A549 (cell line): ENCODE measurements around the gene PDXP. TPM values are rescaled to one million over a fixed set of nuclear protein-coding genes. Genes with fewer than 3 reads are reported as not detected.
A peak's percentile ranks its signal among the peaks of the same experiment; 100 is the strongest.

Source experiments
- ATAC-seq, 2 experiments: fragments of 200-7000 bp in 1 of 2; fragments of >200 bp in 1 of 2; cut with Nextera tagmentation in 1 of 2; cut with Tn5 transposase in 1 of 2; 3 replicates each; pipeline versions ENCODE4 v1.8.0 to v1.9.1; 2018 to 2020; ENCODE audit warnings: mild to moderate bottlenecking in 1 of 2, moderate library complexity in 1 of 2
- CTCF ChIA-PET: fragments of 300-600 bp; sonication (Branson Sonifier 250); formaldehyde crosslinking; extraction: SDS; loops from one replicate; lab custom pipeline; 2021; ENCODE audit warnings: antibody characterized with exemption, inconsistent platforms; lab: Yijun Ruan, JAX
- POLR2A ChIA-PET: fragments of 350-600 bp; formaldehyde crosslinking; extraction: SDS; loops from one replicate; lab custom pipeline; 2021; ENCODE audit warnings: antibody characterized with exemption, inconsistent platforms; lab: Yijun Ruan, JAX
- DNase-seq, 2 experiments: peaks; one replicate each; pipeline versions ENCODE4 v3.0.0 to v3.0.0-alpha.2; 2011 to 2016; ENCODE audit warnings: low read depth in 1 of 2, low spot score in 1 of 2
- FAIRE-seq: peaks from 2 replicates; lab custom pipeline; 2011; peaks lifted over from hg19 to GRCh38; lab: Jason Lieb, UNC
- H3K27ac ChIP-seq, 2 experiments: fragments of >200 bp; sonication (Bioruptor Twin); formaldehyde crosslinking; 3 replicates each; pipeline ENCODE4 v1.5.1; 2016 to 2017
- H3K4me1 ChIP-seq: fragments of >200 bp; sonication (Bioruptor Twin); formaldehyde crosslinking; 3 replicates; pipeline ENCODE4 v1.6.1; 2016
- H3K4me2 ChIP-seq: fragments of >200 bp; sonication (Bioruptor Twin); formaldehyde crosslinking; 3 replicates; pipeline ENCODE4 v1.6.1; 2016
- H3K4me3 ChIP-seq: fragments of >200 bp; sonication (Bioruptor Twin); formaldehyde crosslinking; 3 replicates; pipeline ENCODE4 v1.5.1; 2016
- H3K9me3 ChIP-seq: fragments of >200 bp; sonication (Bioruptor Twin); formaldehyde crosslinking; 3 replicates; pipeline ENCODE4 v1.6.1; 2016
- CBX8 ChIP-seq: fragments of 200-600 bp; sonication (generic); IDR thresholded peaks from 2 replicates; pipeline ENCODE4 v1.6.1; 2016
- CHD4 ChIP-seq: fragments of 200-600 bp; sonication (generic); IDR thresholded peaks from 2 replicates; pipeline ENCODE4 v1.6.1; 2016; ENCODE audit warnings: antibody characterized with exemption, mild to moderate bottlenecking, borderline replicate concordance
- FOSL2 ChIP-seq, 2 experiments: fragments of 450-650 bp in 1 of 2; fragments of >200 bp in 1 of 2; sonication (Bioruptor Twin) in 1 of 2; formaldehyde crosslinking; IDR thresholded peaks; 2 replicates each; pipeline versions ENCODE4 v1.5.0 to v1.6.1; 2016 to 2020; ENCODE audit warnings: mild to moderate bottlenecking in 1 of 2, moderate library complexity in 1 of 2
- HOXB13 ChIP-seq: fragments of 250-450 bp; sonication (Bioruptor Pico); IDR thresholded peaks from 2 replicates; pipeline ENCODE4 v1.5.0; 2020; ENCODE audit warnings: low read depth, mild to moderate bottlenecking, moderate library complexity
- JUN ChIP-seq, 2 experiments: fragments of >200 bp; sonication (Bioruptor Twin); formaldehyde crosslinking; IDR thresholded peaks; 2 replicates in 1 of 2; 3 replicates in 1 of 2; pipeline ENCODE4 v1.6.1; 2016 to 2017
- KDM1A ChIP-seq: fragments of 200-600 bp; sonication (generic); IDR thresholded peaks from 2 replicates; pipeline ENCODE4 v1.6.1; 2016; ENCODE audit warnings: low read depth, mild to moderate bottlenecking
- KDM5A ChIP-seq: fragments of 200-600 bp; sonication (generic); IDR thresholded peaks from 2 replicates; pipeline ENCODE4 v1.6.1; 2016; ENCODE audit warnings: antibody characterized with exemption, mild to moderate bottlenecking
- MAFK ChIP-seq: fragments of 450-650 bp; IDR thresholded peaks from 2 replicates; pipeline ENCODE4 v1.6.1; 2014; ENCODE audit not compliant: partially characterized antibody
- MAZ ChIP-seq: fragments of 150-350 bp; IDR thresholded peaks from 2 replicates; pipeline ENCODE4 v1.6.1; 2014; ENCODE audit warnings: antibody characterized with exemption, low read depth, low read length, borderline replicate concordance
- MYC ChIP-seq: IDR thresholded peaks from 2 replicates; pipeline ENCODE4 v1.6.1; 2012; ENCODE audit warnings: mild to moderate bottlenecking, inconsistent platforms, low read length, improper control_type of control experiment, borderline replicate concordance
- NFE2L2 ChIP-seq: fragments of 150-350 bp; conservative IDR thresholded peaks from 2 replicates; pipeline ENCODE4 v1.6.1; 2014; ENCODE audit warnings: low read length
- NPAS2 ChIP-seq: fragments of 250-450 bp; sonication (Bioruptor Pico); IDR thresholded peaks from 2 replicates; pipeline ENCODE4 v1.8.0; 2022; ENCODE audit warnings: mild to moderate bottlenecking, moderate library complexity, borderline replicate concordance
- PHF8 ChIP-seq: fragments of 200-600 bp; sonication (generic); IDR thresholded peaks from 2 replicates; pipeline ENCODE4 v1.6.1; 2016; ENCODE audit warnings: low read depth, mild to moderate bottlenecking, antibody characterized with exemption, moderate library complexity, borderline replicate concordance
- POLR2AphosphoS2 ChIP-seq: conservative IDR thresholded peaks from 2 replicates; pipeline ENCODE4 v1.6.1; 2012; ENCODE audit warnings: low read length, improper control_type of control experiment, inconsistent platforms
- RFX5 ChIP-seq: fragments of 450-650 bp; IDR thresholded peaks from 2 replicates; pipeline ENCODE4 v1.7.1; 2014; ENCODE audit warnings: antibody characterized with exemption, mild to moderate bottlenecking, moderate library complexity
- ZC3H11A ChIP-seq: fragments of 450-650 bp; IDR thresholded peaks from 2 replicates; pipeline ENCODE4 v1.6.1; 2014; ENCODE audit warnings: antibody characterized with exemption, mild to moderate bottlenecking
- ZNF302 ChIP-seq: fragments of 250-450 bp; sonication (Bioruptor Pico); IDR thresholded peaks from 2 replicates; pipeline ENCODE4 v1.9.0; 2021; ENCODE audit warnings: inconsistent platforms, mild to moderate bottlenecking, moderate library complexity
- WGBS: methylation state at CpG from one replicate; pipeline ENCODE4 v1.1.6; 2017; ENCODE audit errors: missing lambda C conversion rate; 5-methylcytosine and 5-hydroxymethylcytosine counted together
- polyA plus RNA-seq, 4 experiments: library from polyadenylated mRNA; depleted of rRNA in 3 of 4; stranded (reverse); fragments of >200 nt; fragmentation: RNase III in 1 of 4; extraction: RNeasy Plus Mini Kit Qiagen cat#74134 plus additional on column Dnase treatment in 1 of 4; gene quantifications; 2 replicates in 3 of 4; 3 replicates in 1 of 4; pipeline ENCODE4 v1.2.3, GENCODE V29; 2011 to 2017
- TF ChIP-seq, protein P1 (sequence below): fragments of 250-450 bp; sonication (Bioruptor Pico); IDR thresholded peaks from 2 replicates; pipeline ENCODE4 v1.5.0; 2020; ENCODE audit warnings: low read depth, mild to moderate bottlenecking, moderate library complexity
- TF ChIP-seq, protein P2 (sequence below): IDR thresholded peaks from 2 replicates; pipeline ENCODE4 v1.6.1; 2012
- TF ChIP-seq, protein P3 (sequence below): fragments of 200-600 bp; sonication (generic); IDR thresholded peaks from 2 replicates; pipeline ENCODE4 v1.6.1; 2016; ENCODE audit warnings: antibody characterized with exemption, mild to moderate bottlenecking, moderate library complexity
- TF ChIP-seq, protein P4 (sequence below): IDR thresholded peaks from 2 replicates; pipeline ENCODE4 v1.6.1; 2012; ENCODE audit warnings: low read depth, borderline replicate concordance
- TF ChIP-seq, protein P5 (sequence below): fragments of >200 bp; sonication (Bioruptor Twin); formaldehyde crosslinking; IDR thresholded peaks from 2 replicates; pipeline ENCODE4 v1.6.1; 2016
- TF ChIP-seq, protein P6 (sequence below): fragments of >200 bp; sonication (Bioruptor Twin); formaldehyde crosslinking; IDR thresholded peaks from 3 replicates; pipeline ENCODE4 v1.6.1; 2016
- TF ChIP-seq, protein P7 (sequence below): IDR thresholded peaks from 2 replicates; pipeline ENCODE4 v1.6.1; 2012

PDXP gene
- polyA plus RNA-seq, 2 of the 4 experiments (the other 2 are of a cell fraction), result 11.5 to 13.1 TPM

DNA sequence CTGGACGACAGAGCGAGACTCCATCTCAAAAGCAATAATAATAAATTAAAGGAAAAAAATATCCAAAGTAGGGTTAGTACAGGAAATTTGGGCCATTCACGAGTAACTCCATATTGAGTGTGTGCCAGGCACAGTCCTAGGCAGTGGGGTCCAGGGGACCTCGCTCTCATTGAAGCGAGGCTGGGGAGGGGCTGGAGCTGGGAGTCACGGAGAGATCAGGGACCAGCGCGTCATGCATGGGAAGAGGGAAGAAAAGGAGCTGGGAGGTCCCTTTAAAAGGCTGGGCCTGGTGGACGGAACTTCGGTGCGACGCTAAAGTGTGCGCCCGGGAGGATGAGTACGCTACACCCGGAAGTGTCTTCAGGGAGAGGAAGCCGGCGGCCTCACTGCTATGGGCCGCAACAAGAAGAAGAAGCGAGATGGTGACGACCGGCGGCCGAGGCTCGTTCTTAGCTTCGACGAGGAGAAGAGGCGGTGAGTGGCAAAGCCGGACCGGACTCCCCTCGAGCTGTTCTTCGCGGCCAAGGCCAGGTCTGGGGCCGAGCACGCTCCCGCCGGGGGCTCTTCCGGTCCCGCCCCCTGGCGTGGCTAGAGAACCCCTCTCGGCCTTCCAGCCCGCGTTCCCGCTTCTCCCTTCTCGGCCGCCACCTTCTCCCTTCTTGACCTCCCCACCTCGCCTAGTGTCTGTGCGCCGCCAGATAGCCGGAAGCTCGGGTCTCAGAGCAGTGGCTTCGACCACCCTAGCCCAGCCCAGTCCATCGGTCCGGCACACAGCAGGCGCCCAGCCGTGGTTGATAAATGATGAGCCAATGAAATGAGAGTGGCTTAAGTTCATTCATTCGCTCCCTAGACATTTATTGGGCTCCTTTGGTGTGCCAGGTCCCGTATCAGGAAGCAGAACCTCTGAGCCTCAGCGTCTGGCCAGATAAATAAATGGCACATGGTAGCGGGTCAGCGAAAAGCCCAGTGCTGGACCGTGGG lies 27.8 kb downstream of the PDXP start, which contains the start of gene NOL12:
TSS of gene NOL12 (plus strand) at position 342 of the 981 bp plus-strand sequence. CDS start at position 392, 50 bp downstream.
- TF ChIP-seq, protein P1, sequence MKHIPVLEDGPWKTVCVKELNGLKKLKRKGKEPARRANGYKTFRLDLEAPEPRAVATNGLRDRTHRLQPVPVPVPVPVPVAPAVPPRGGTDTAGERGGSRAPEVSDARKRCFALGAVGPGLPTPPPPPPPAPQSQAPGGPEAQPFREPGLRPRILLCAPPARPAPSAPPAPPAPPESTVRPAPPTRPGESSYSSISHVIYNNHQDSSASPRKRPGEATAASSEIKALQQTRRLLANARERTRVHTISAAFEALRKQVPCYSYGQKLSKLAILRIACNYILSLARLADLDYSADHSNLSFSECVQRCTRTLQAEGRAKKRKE, result no peak
- TF ChIP-seq FOSL2 (IDR thresholded peaks at IDR 0.05), result no peak
- peak; percentile 27; the same call in 1 of the 2 replicates for TF ChIP-seq FOSL2 (CRISPR knock-in tag; IDR thresholded peaks at IDR 0.05)
- no peak for TF ChIP-seq HOXB13
- no peak for TF ChIP-seq MAFK
- TF ChIP-seq, protein P2, sequence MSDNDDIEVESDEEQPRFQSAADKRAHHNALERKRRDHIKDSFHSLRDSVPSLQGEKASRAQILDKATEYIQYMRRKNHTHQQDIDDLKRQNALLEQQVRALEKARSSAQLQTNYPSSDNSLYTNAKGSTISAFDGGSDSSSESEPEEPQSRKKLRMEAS, result peak; percentile 92
- no peak; the same call in 1 of the 2 replicates for TF ChIP-seq ZC3H11A
- TF ChIP-seq KDM5A, result peak; percentile 57; the same call in 1 of the 2 replicates
- TF ChIP-seq MYC, result no peak
- TF ChIP-seq MAZ, result no peak
- TF ChIP-seq RFX5, result no peak
- peak in 1 of 2 experiments; percentile 36; a peak in 1 of 5 replicates for TF ChIP-seq JUN (IDR thresholded peaks at IDR 0.05)
- TF ChIP-seq CBX8, result no peak
- no peak for TF ChIP-seq ZNF302 (CRISPR knock-in tag)
- TF ChIP-seq, protein P3, sequence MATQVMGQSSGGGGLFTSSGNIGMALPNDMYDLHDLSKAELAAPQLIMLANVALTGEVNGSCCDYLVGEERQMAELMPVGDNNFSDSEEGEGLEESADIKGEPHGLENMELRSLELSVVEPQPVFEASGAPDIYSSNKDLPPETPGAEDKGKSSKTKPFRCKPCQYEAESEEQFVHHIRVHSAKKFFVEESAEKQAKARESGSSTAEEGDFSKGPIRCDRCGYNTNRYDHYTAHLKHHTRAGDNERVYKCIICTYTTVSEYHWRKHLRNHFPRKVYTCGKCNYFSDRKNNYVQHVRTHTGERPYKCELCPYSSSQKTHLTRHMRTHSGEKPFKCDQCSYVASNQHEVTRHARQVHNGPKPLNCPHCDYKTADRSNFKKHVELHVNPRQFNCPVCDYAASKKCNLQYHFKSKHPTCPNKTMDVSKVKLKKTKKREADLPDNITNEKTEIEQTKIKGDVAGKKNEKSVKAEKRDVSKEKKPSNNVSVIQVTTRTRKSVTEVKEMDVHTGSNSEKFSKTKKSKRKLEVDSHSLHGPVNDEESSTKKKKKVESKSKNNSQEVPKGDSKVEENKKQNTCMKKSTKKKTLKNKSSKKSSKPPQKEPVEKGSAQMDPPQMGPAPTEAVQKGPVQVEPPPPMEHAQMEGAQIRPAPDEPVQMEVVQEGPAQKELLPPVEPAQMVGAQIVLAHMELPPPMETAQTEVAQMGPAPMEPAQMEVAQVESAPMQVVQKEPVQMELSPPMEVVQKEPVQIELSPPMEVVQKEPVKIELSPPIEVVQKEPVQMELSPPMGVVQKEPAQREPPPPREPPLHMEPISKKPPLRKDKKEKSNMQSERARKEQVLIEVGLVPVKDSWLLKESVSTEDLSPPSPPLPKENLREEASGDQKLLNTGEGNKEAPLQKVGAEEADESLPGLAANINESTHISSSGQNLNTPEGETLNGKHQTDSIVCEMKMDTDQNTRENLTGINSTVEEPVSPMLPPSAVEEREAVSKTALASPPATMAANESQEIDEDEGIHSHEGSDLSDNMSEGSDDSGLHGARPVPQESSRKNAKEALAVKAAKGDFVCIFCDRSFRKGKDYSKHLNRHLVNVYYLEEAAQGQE, result no peak
- TF ChIP-seq NFE2L2, result no peak
- TF ChIP-seq NPAS2, result no peak
- peak; percentile 77 for TF ChIP-seq PHF8
- peaks cover 16% of the 10 kb centered on the region for H3K4me1 ChIP-seq
- ATAC-seq (peak; percentile 91 to 95), DNase-seq (peak; percentile 62 to 90), FAIRE-seq (peak; percentile 39)
- POLR2A ChIA-PET, result interaction anchor here (1.0 to 2.1 kb wide), 6 partner anchors 10 to 119 kb away, joined by 3 to 8 read pairs (median 4); partner anchors contain the start of genes LGALS1, PDXP and TRIOBP
- peak within 1 kb of the TSS; percentile 98 to 99 for H3K27ac ChIP-seq
- H3K4me2 ChIP-seq, result peak within 1 kb of the TSS; percentile 91
- CTCF ChIA-PET, result interaction anchor here (1.9 to 6.6 kb wide), 4 partner anchors 10 to 106 kb away, joined by 5 to 44 read pairs (median 5); no protein-coding TSS in a partner anchor
- peak within 1 kb of the TSS; percentile 96 for H3K4me3 ChIP-seq
- H3K9me3 ChIP-seq, result no peaks in the 10 kb centered on the region
- WGBS, result 5% methylated on average over 53 of the region's 62 CpGs

DNA sequence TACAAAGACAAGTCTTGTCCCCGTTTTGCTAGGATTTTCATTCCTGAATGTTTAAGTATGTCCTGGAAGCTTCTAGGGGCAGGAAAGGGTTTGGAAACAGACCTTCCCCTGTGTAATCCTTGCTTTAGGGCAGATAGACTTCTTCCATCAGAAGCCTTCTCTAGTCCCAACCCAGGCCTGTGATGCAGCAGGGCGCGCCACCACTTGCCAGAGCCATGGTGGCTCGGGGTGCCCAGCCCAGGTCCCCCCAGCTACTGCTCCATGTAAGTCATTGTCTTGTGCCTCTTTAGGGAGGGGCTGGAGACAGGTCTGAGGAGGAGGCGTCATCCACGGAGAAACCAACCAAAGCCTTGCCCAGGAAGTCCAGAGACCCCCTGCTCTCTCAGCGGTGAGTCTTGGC lies 31.9 kb downstream of the PDXP start:
- no peak overlapping the region for H3K4me3 ChIP-seq
- no peak overlapping the region for H3K27ac ChIP-seq
- FAIRE-seq, result no peak
- TF ChIP-seq, protein P4, sequence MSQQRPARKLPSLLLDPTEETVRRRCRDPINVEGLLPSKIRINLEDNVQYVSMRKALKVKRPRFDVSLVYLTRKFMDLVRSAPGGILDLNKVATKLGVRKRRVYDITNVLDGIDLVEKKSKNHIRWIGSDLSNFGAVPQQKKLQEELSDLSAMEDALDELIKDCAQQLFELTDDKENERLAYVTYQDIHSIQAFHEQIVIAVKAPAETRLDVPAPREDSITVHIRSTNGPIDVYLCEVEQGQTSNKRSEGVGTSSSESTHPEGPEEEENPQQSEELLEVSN, result no peak
- TF ChIP-seq KDM1A (no peak), PHF8 (no peak), CHD4 (no peak), POLR2AphosphoS2 (no peak)
- TF ChIP-seq, protein P5, sequence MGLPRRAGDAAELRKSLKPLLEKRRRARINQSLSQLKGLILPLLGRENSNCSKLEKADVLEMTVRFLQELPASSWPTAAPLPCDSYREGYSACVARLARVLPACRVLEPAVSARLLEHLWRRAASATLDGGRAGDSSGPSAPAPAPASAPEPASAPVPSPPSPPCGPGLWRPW, result no peak
- TF ChIP-seq, protein P6, sequence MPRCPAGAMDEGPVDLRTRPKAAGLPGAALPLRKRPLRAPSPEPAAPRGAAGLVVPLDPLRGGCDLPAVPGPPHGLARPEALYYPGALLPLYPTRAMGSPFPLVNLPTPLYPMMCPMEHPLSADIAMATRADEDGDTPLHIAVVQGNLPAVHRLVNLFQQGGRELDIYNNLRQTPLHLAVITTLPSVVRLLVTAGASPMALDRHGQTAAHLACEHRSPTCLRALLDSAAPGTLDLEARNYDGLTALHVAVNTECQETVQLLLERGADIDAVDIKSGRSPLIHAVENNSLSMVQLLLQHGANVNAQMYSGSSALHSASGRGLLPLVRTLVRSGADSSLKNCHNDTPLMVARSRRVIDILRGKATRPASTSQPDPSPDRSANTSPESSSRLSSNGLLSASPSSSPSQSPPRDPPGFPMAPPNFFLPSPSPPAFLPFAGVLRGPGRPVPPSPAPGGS, result no peak
- TF ChIP-seq, protein P7, sequence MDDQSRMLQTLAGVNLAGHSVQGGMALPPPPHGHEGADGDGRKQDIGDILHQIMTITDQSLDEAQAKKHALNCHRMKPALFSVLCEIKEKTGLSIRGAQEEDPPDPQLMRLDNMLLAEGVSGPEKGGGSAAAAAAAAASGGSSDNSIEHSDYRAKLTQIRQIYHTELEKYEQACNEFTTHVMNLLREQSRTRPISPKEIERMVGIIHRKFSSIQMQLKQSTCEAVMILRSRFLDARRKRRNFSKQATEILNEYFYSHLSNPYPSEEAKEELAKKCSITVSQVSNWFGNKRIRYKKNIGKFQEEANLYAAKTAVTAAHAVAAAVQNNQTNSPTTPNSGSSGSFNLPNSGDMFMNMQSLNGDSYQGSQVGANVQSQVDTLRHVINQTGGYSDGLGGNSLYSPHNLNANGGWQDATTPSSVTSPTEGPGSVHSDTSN, result no peak

More for the DNA sequence above, 31.9 kb downstream of the PDXP start:
- no peak overlapping the region for H3K4me2 ChIP-seq
- POLR2A ChIA-PET, result no interaction called here
- no peaks in the 10 kb centered on the region for H3K9me3 ChIP-seq
- ATAC-seq (no peak), DNase-seq (no peak)
- peaks cover 11% of the 10 kb centered on the region; the same call in 1 of the 3 replicates for H3K4me1 ChIP-seq
- WGBS, result 89% methylated on average over 2 of the region's 7 CpGs
- CTCF ChIA-PET, result interaction anchor here (1.0 kb wide), 1 partner anchor 9 kb away, joined by 3 read pairs; no protein-coding TSS in a partner anchor
